ENCODE data around the gene DUOX1.

- no peak for TF ChIP-seq POLR2AphosphoS5 (IDR thresholded peaks at IDR 0.05; ENCODE audit: borderline replicate concordance, low read depth, low read length)
- no peak for TF ChIP-seq EZH2 (IDR thresholded peaks at IDR 0.05)
- no peak for TF ChIP-seq FOXP2 (optimal IDR thresholded peaks at IDR 0.05; ENCODE audit: control extremely low read depth, extremely low read length, insufficient read depth)
These were observed 1.7 kb downstream of the DUOX1 start for GRCh38 chr15:45131510-45131909.
